Measurements from ENCODE around the gene RBM20. TPM values are rescaled to one million over a fixed set of nuclear protein-coding genes. Genes with fewer than 3 reads are reported as not detected.

The RBM20 gene
- total RNA-seq, 1 donor from 2014 or later = 1.5 TPM

DNA sequence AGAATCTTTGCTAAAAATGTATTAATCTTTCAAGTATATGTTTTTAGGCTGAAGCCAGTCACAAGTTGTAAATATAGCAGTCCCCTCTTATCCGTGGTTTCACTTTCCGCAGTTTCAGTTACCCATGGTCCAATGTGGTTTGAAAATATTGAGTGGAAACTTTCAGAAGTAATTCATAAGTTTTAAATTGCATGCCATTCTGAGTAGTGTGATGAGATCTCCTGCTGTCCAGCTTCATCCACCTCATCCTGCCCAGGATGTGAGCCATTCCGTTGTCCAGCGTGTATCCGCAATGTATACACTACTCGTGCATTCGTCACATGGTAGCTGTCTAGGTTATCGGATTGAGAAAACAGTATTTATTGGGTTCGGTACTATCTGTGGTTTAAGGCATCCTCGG lies 239.8 kb downstream of the RBM20 start:
- TF ChIP-seq, protein P1, sequence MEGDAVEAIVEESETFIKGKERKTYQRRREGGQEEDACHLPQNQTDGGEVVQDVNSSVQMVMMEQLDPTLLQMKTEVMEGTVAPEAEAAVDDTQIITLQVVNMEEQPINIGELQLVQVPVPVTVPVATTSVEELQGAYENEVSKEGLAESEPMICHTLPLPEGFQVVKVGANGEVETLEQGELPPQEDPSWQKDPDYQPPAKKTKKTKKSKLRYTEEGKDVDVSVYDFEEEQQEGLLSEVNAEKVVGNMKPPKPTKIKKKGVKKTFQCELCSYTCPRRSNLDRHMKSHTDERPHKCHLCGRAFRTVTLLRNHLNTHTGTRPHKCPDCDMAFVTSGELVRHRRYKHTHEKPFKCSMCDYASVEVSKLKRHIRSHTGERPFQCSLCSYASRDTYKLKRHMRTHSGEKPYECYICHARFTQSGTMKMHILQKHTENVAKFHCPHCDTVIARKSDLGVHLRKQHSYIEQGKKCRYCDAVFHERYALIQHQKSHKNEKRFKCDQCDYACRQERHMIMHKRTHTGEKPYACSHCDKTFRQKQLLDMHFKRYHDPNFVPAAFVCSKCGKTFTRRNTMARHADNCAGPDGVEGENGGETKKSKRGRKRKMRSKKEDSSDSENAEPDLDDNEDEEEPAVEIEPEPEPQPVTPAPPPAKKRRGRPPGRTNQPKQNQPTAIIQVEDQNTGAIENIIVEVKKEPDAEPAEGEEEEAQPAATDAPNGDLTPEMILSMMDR (IDR thresholded peaks at IDR 0.05; ENCODE audit: unreplicated experiment) = no peak
- Mint-ChIP-seq H3K4me1 (ENCODE audit: low read depth) (no peaks in the 10 kb centered on the region), H3K27ac (no peak overlapping the region), H3K27me3 (no peaks in the 10 kb centered on the region), H3K4me3 (ENCODE audit: low read depth) (no peak overlapping the region), H3K36me3 (ENCODE audit: insufficient read depth) (peaks cover 20% of the 10 kb centered on the region), H3K9me3 (ENCODE audit: low read depth) (no peaks in the 10 kb centered on the region)
- no peak for DNase-seq (ENCODE audit: low spot score, unreplicated experiment)

DNA sequence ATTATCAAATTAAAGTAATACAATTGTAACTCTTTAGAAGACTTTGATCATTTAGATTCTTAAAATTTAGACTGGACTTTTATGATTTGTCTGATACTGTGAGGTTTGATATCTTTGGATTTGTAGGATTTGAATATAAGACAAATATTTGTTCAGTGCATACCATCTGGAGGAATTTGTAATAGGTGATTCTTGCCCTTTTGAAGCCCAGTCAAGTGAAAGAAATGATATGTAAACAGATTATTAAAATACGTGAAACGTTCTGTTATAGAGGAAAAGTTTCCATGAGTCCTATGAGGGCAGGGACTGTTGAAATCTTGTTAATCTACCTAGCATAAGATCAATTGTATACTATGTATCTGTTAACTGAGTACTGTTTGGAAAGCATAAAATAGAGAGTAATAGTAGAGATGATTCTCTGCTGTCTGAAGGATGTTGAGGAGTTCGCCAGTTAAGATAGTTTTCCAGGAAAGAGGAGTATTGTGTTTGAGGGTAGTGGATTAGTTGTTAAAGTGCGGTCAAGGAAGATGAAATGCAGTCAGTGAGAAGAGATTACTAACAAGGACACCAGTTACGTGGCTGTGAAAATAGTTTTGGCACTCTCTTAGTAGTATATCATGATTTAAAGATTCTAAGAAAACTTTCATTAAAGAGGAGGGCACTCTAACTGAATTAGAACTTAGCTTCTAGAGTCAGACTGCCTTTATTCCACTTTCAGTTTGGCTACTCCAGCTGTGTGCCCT lies 242.0 kb downstream of the RBM20 start:
- Mint-ChIP-seq H3K27ac (peak overlapping the region; percentile 20), H3K27me3 (no peaks in the 10 kb centered on the region), H3K4me1 (ENCODE audit: low read depth) (no peaks in the 10 kb centered on the region), H3K36me3 (ENCODE audit: insufficient read depth) (peaks cover 27% of the 10 kb centered on the region), H3K4me3 (ENCODE audit: low read depth) (no peak overlapping the region), H3K9me3 (ENCODE audit: low read depth) (no peaks in the 10 kb centered on the region)
- DNase-seq (ENCODE audit: low spot score, unreplicated experiment) = no peak
- TF ChIP-seq, protein P1 (IDR thresholded peaks at IDR 0.05; ENCODE audit: unreplicated experiment) = no peak

DNA sequence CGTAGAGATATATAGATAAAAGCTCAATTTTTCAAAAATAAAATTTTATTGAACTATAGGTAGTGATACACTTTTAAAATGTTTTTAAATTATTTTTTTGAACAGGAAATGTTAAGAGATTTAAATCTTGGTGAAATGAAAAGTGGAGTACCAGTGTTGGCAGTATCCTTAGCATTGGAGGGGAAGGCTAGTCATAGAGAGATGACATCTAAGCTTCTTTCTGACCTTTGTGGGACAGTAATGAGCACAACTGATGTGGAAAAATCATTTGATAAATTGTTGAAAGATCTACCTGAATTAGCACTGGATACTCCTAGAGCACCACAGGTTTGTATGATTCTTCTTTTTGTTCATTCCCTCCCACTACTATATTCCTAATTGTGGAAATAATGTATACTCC lies 243.4 kb downstream of the RBM20 start:
- no peak overlapping the region for H3K4me3 Mint-ChIP-seq (ENCODE audit: low read depth)

More for the DNA sequence above, 243.4 kb downstream of the RBM20 start:
- Mint-ChIP-seq H3K4me1 (ENCODE audit: low read depth) (no peaks in the 10 kb centered on the region), H3K27ac (no peak overlapping the region), H3K9me3 (ENCODE audit: low read depth) (no peaks in the 10 kb centered on the region), H3K36me3 (ENCODE audit: insufficient read depth) (peaks cover 24% of the 10 kb centered on the region), H3K27me3 (no peaks in the 10 kb centered on the region)
- no peak for DNase-seq (ENCODE audit: low spot score, unreplicated experiment)
- TF ChIP-seq, protein P1 (IDR thresholded peaks at IDR 0.05; ENCODE audit: unreplicated experiment) = no peak

Other genes with a start within 250 kb of the RBM20 start
- 92.9 and 97.9 TPM in 2 replicates for gene DUSP5, start 146.4 kb upstream of the RBM20 start, total RNA-seq
- 94.0 and 94.6 TPM in 2 replicates for gene SMC3, start 76.6 kb upstream of the RBM20 start, total RNA-seq
- 152 and 172 TPM in 2 replicates for gene PDCD4, start 227.6 kb downstream of the RBM20 start, total RNA-seq

All from progenitor cell of endocrine pancreas (in vitro differentiated cells).